Panc1 (cell line): ENCODE measurements around the gene ASB12. TPM values are rescaled to one million over a fixed set of nuclear protein-coding genes. Genes with fewer than 3 reads are reported as not detected.

Source experiments
- ATAC-seq: fragments of 200-7000 bp; cut with Tn5 transposase; 2 replicates; pipeline ENCODE4 v1.9.1; 2020; ENCODE audit warnings: mild to moderate bottlenecking, moderate library complexity
- BruUV-seq: library from RNA; stranded (reverse); fragments of 400-500 nt; replicated peaks from 2 replicates; lab custom pipeline; 2021; lab: Mats Ljungman, UMichigan
- CTCF ChIA-PET: fragments of 300-600 bp; sonication (Branson Sonifier 250); formaldehyde crosslinking; loops from one replicate; lab custom pipeline; 2022; ENCODE audit warnings: antibody characterized with exemption; lab: Charles Lee
- POLR2A ChIA-PET: fragments of 300-600 bp; sonication (Branson Sonifier 250); formaldehyde crosslinking; loops from one replicate; lab custom pipeline; 2022; ENCODE audit warnings: antibody characterized with exemption; lab: Charles Lee
- DNase-seq: peaks from one replicate; pipeline ENCODE4 v3.0.0-alpha.2; 2010; ENCODE audit warnings: low read depth, low spot score
- H3K27ac ChIP-seq: 2 replicates; pipeline ENCODE4 v1.5.1; 2011; ENCODE audit warnings: mild to moderate bottlenecking, low read length, inconsistent platforms
- H3K27me3 ChIP-seq: fragments of 200-500 bp; sonication (Bioruptor generic); 2 replicates; pipeline ENCODE4 v1.6.0; 2014; ENCODE audit warnings: low read length, inconsistent platforms; ENCODE audit not compliant: control insufficient read depth, insufficient read depth
- H3K36me3 ChIP-seq: fragments of 200-500 bp; sonication (Bioruptor generic); 2 replicates; pipeline ENCODE4 v1.5.1; 2014; ENCODE audit warnings: inconsistent platforms, mild to moderate bottlenecking, low read length, moderate library complexity; ENCODE audit not compliant: control insufficient read depth, insufficient read depth
- H3K4me1 ChIP-seq: 2 replicates; pipeline ENCODE4 v1.5.1; 2011; ENCODE audit warnings: inconsistent platforms, mild to moderate bottlenecking, low read length, moderate library complexity; ENCODE audit not compliant: control insufficient read depth, insufficient read depth
- H3K4me3 ChIP-seq, 2 experiments: 2 replicates each; pipeline ENCODE4 v1.5.1; 2011 to 2012; ENCODE audit warnings: low read depth in 2 of 2, low read length in 2 of 2, mild to moderate bottlenecking in 2 of 2, inconsistent platforms in 1 of 2, moderate library complexity in 1 of 2
- H3K9me3 ChIP-seq: fragments of 200-500 bp; sonication (Bioruptor generic); 2 replicates; pipeline ENCODE4 v1.5.1; 2014; ENCODE audit warnings: low read depth, mild to moderate bottlenecking, inconsistent platforms, low read length, moderate library complexity; ENCODE audit not compliant: control insufficient read depth, insufficient read depth
- POLR2AphosphoS5 ChIP-seq: IDR thresholded peaks from 2 replicates; pipeline ENCODE4 v1.6.1; 2012; ENCODE audit warnings: mild to moderate bottlenecking, low read depth, low read length, moderate library complexity
- SIN3A ChIP-seq: IDR thresholded peaks from 2 replicates; pipeline ENCODE4 v1.6.1; 2012; ENCODE audit warnings: low read depth, mild to moderate bottlenecking, low read length, moderate library complexity, borderline replicate concordance; ENCODE audit not compliant: insufficient read depth
- TCF7L2 ChIP-seq: IDR thresholded peaks from 2 replicates; pipeline ENCODE4 v1.6.1; 2011; ENCODE audit warnings: mild to moderate bottlenecking, low read depth, low read length, inconsistent platforms
- in situ Hi-C: cut with HindIII; loops from 2 replicates; pipeline ENCODE4 v1.10.0; 2016; ENCODE audit warnings: low sequenced_read_pairs, low pct_unique_long_range_greater_than_20kb
- intact Hi-C: fragments of 100-400 bp; cut with micrococcal nuclease; formaldehyde crosslinking; loops from one replicate; pipeline ENCODE4 v1.10.0; 2022; ENCODE audit not compliant: unreplicated experiment
- total RNA-seq: library from RNA; stranded (reverse); gene quantifications from one replicate; pipeline ENCODE4 v1.2.1, GENCODE V29; 2021; ENCODE audit not compliant: unreplicated experiment
- TF ChIP-seq, protein P1 (sequence below): fragments of 450-650 bp; IDR thresholded peaks from 2 replicates; pipeline ENCODE4 v1.5.1; 2017; ENCODE audit warnings: mild to moderate bottlenecking
- TF ChIP-seq, protein P2 (sequence below), 2 experiments: IDR thresholded peaks; 2 replicates each; pipeline ENCODE4 v1.6.1; 2011 to 2012; ENCODE audit warnings: low read depth in 2 of 2, control low read depth in 1 of 2, low read length in 1 of 2, mild to moderate bottlenecking in 1 of 2, moderate library complexity in 1 of 2; ENCODE audit not compliant: insufficient read depth in 1 of 2

The ASB12 gene
- total RNA-seq, 1 experiment from 2014 or later: not detected

DNA sequence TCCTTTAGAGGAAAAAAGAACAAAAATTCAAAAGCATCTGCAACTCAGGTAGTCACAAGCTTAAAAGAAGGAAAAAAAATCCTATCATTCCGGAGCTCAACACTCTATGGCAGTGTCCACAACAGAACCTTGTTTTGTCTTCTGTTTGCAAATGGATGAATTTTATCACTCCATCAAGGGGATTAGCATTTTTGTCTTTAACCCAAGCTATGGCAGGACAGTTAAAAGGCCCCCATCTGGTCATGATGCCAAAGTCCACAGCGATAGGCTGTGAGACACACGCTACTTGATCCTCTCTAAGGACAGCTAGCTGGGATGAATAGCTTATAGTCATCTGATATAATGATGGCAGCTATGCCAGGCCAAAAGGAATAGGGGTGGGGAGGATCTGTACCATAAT, 41.5 kb downstream of the ASB12 start:
- ChIA-PET POLR2A (no interaction called here), CTCF (no interaction called here)
- ATAC-seq: no peak

DNA sequence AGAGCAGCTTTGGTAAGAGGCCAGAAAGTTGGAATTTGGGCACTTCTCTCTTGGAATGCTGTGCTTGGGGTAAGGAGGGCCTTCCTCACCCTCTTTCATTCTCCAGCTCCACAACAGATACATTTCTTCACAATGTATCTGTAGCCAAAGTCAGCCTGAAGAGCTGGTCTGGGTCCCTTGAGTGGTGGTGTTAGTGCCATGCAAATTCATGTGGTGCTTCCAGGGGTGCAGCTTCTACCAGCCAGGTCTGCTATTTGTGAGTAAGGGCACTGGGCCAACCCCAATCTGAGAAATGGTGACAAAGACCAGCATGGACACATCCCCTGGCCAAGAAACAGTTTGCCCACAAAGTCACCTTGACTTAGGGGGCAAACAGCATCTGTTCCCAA, 42.7 kb downstream of the ASB12 start:
- BruUV-seq: no TSS peak
- Histone ChIP-seq H3K4me3 (no peak overlapping the region), H3K4me1 (no peaks in the 10 kb centered on the region), H3K27ac (no peak overlapping the region), H3K27me3 (no peaks in the 10 kb centered on the region), H3K9me3 (no peaks in the 10 kb centered on the region), H3K36me3 (no peaks in the 10 kb centered on the region)
- ChIA-PET CTCF (no interaction called here), POLR2A (no interaction called here)
- intact Hi-C loops: no loop called here
- DNase-seq (no peak), ATAC-seq (no peak)
- TF ChIP-seq TCF7L2: no peak
- TF ChIP-seq POLR2AphosphoS5: no peak
- TF ChIP-seq SIN3A: no peak
- TF ChIP-seq, protein P1, sequence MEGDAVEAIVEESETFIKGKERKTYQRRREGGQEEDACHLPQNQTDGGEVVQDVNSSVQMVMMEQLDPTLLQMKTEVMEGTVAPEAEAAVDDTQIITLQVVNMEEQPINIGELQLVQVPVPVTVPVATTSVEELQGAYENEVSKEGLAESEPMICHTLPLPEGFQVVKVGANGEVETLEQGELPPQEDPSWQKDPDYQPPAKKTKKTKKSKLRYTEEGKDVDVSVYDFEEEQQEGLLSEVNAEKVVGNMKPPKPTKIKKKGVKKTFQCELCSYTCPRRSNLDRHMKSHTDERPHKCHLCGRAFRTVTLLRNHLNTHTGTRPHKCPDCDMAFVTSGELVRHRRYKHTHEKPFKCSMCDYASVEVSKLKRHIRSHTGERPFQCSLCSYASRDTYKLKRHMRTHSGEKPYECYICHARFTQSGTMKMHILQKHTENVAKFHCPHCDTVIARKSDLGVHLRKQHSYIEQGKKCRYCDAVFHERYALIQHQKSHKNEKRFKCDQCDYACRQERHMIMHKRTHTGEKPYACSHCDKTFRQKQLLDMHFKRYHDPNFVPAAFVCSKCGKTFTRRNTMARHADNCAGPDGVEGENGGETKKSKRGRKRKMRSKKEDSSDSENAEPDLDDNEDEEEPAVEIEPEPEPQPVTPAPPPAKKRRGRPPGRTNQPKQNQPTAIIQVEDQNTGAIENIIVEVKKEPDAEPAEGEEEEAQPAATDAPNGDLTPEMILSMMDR: no peak
- in situ Hi-C loops: no loop called here

More for the DNA sequence above, 41.5 kb downstream of the ASB12 start:
- no peak overlapping the region for H3K27ac ChIP-seq
- no peak overlapping the region for H3K4me3 ChIP-seq
- in situ Hi-C loops (no loop called here), intact Hi-C loops (no loop called here)
- no peaks in the 10 kb centered on the region for H3K27me3 ChIP-seq
- BruUV-seq: no TSS peak
- no peaks in the 10 kb centered on the region for H3K4me1 ChIP-seq
- DNase-seq: no peak
- H3K9me3 ChIP-seq: no peaks in the 10 kb centered on the region
- no peaks in the 10 kb centered on the region for H3K36me3 ChIP-seq
- TF ChIP-seq SIN3A: no peak
- no peak for TF ChIP-seq TCF7L2

DNA sequence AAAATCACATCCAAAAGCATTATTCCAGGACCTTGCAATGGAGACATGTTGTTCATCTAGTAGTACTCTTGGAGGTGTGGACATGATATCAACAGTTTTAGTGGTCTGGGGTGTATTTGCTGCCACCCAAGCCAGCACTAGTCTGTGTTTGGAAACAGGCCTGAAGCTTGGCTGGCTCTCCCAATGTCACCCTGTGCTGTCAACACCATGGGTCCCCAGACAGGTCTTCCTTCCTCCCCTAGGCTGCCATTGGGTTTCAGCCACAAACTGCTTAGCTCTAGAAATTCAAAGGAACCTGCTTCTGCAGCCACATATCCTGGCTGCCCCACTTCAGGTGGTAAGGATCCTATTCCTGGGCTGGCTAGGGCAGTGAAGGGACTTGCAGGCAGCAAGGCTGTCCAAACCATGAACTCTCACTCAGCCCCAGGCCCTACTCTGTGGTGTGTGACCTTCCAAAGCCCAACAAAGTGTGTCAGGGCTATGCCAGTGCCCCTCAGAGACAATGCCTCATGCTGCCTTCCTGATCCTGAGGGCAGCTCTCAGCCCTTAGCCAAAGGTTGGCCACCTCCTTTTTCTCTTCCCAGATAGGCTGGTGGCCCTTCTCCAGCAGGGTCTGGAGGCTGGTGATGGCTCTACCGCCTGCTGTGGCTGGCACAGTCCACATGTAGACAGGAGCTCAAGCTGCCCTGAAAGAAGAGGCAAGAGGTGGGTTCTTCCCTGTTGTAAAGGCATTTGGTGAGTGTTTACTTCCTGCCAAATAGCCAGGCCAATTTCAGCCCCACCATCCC, 43.2 kb downstream of the ASB12 start:
- H3K27me3 ChIP-seq: no peaks in the 10 kb centered on the region
- intact Hi-C loops (no loop called here), in situ Hi-C loops (no loop called here)
- no peak for ATAC-seq
- no peaks in the 10 kb centered on the region for H3K4me1 ChIP-seq
- ChIA-PET POLR2A (no interaction called here), CTCF (no interaction called here)
- BruUV-seq: no TSS peak
- no peaks in the 10 kb centered on the region for H3K9me3 ChIP-seq
- H3K4me3 ChIP-seq: no peak overlapping the region
- no peak overlapping the region for H3K27ac ChIP-seq
- TF ChIP-seq POLR2AphosphoS5: no peak
- no peak for TF ChIP-seq TCF7L2
- TF ChIP-seq, protein P1: no peak
- TF ChIP-seq SIN3A: no peak
- TF ChIP-seq, protein P2, sequence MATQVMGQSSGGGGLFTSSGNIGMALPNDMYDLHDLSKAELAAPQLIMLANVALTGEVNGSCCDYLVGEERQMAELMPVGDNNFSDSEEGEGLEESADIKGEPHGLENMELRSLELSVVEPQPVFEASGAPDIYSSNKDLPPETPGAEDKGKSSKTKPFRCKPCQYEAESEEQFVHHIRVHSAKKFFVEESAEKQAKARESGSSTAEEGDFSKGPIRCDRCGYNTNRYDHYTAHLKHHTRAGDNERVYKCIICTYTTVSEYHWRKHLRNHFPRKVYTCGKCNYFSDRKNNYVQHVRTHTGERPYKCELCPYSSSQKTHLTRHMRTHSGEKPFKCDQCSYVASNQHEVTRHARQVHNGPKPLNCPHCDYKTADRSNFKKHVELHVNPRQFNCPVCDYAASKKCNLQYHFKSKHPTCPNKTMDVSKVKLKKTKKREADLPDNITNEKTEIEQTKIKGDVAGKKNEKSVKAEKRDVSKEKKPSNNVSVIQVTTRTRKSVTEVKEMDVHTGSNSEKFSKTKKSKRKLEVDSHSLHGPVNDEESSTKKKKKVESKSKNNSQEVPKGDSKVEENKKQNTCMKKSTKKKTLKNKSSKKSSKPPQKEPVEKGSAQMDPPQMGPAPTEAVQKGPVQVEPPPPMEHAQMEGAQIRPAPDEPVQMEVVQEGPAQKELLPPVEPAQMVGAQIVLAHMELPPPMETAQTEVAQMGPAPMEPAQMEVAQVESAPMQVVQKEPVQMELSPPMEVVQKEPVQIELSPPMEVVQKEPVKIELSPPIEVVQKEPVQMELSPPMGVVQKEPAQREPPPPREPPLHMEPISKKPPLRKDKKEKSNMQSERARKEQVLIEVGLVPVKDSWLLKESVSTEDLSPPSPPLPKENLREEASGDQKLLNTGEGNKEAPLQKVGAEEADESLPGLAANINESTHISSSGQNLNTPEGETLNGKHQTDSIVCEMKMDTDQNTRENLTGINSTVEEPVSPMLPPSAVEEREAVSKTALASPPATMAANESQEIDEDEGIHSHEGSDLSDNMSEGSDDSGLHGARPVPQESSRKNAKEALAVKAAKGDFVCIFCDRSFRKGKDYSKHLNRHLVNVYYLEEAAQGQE (IDR thresholded peaks at IDR 0.05; ENCODE audit: insufficient read depth in 1 of 2, low read depth in 2 of 2, low read length in 1 of 2): no peak
- no peaks in the 10 kb centered on the region for H3K36me3 ChIP-seq
- DNase-seq: no peak
